H9 (cell line): ENCODE measurements around the gene TEX54. TPM values are rescaled to one million over a fixed set of nuclear protein-coding genes. Genes with fewer than 3 reads are reported as not detected.

ENCODE experiments used
- DNase-seq: peaks from one replicate; pipeline ENCODE4 v3.0.0-alpha.2; 2017
- H2AFZ ChIP-seq: one replicate; pipeline ENCODE4 v1.6.1; 2013; ENCODE audit warnings: mild to moderate bottlenecking, low read length, control low read depth, moderate library complexity
- H2AK5ac ChIP-seq: 2 replicates; pipeline ENCODE4 v1.6.1; 2013; ENCODE audit warnings: low read length, control low read depth, mixed read lengths; ENCODE audit not compliant: insufficient read length
- H2BK120ac ChIP-seq: one replicate; pipeline ENCODE4 v1.6.1; 2013; ENCODE audit warnings: low read depth, mild to moderate bottlenecking, low read length, control low read depth, inconsistent platforms; ENCODE audit not compliant: poor library complexity, severe bottlenecking
- H2BK12ac ChIP-seq: 2 replicates; pipeline ENCODE4 v1.6.1; 2013; ENCODE audit warnings: low read length, control low read depth, mixed read lengths, low read depth; ENCODE audit not compliant: insufficient read length
- H2BK15ac ChIP-seq: 2 replicates; pipeline ENCODE4 v1.6.1; 2013; ENCODE audit warnings: low read depth, low read length, control low read depth
- H2BK20ac ChIP-seq: one replicate; pipeline ENCODE4 v1.6.1; 2013; ENCODE audit warnings: low read depth, mild to moderate bottlenecking, low read length, control low read depth, inconsistent platforms; ENCODE audit not compliant: poor library complexity, severe bottlenecking
- H2BK5ac ChIP-seq: 2 replicates; pipeline ENCODE4 v1.6.1; 2013; ENCODE audit warnings: low read length, control low read depth, mixed read lengths; ENCODE audit not compliant: insufficient read length
- H3K14ac ChIP-seq: 2 replicates; pipeline ENCODE4 v1.6.1; 2013; ENCODE audit warnings: low read length, control low read depth; ENCODE audit not compliant: insufficient read depth
- H3K18ac ChIP-seq: 2 replicates; pipeline ENCODE4 v1.6.1; 2013; ENCODE audit warnings: low read depth, mild to moderate bottlenecking, mixed read lengths, low read length, control low read depth; ENCODE audit not compliant: insufficient read length
- H3K23ac ChIP-seq: 2 replicates; pipeline ENCODE4 v1.6.1; 2013; ENCODE audit warnings: low read length, control low read depth, mixed read lengths, low read depth; ENCODE audit not compliant: insufficient read length
- H3K23me2 ChIP-seq: 2 replicates; pipeline ENCODE4 v1.6.1; 2013; ENCODE audit warnings: low read depth, mild to moderate bottlenecking, mixed read lengths, low read length, control low read depth; ENCODE audit not compliant: insufficient read length, poor library complexity, severe bottlenecking
- H3K27ac ChIP-seq: 2 replicates; pipeline ENCODE4 v1.5.1; 2013; ENCODE audit warnings: low read length, control low read depth, mixed read lengths, low read depth; ENCODE audit not compliant: insufficient read length
- H3K27me3 ChIP-seq: 2 replicates; pipeline ENCODE4 v1.6.1; 2013; ENCODE audit warnings: low read length, control low read depth, inconsistent platforms; ENCODE audit not compliant: insufficient read depth
- H3K4ac ChIP-seq: 2 replicates; pipeline ENCODE4 v1.6.1; 2013; ENCODE audit warnings: low read depth, mild to moderate bottlenecking, control low read depth, inconsistent platforms, low read length, moderate library complexity
- H3K4me1 ChIP-seq: 2 replicates; pipeline ENCODE4 v1.6.1; 2013; ENCODE audit warnings: low read length, control low read depth, inconsistent platforms; ENCODE audit not compliant: insufficient read depth
- H3K4me2 ChIP-seq: 2 replicates; pipeline ENCODE4 v1.6.1; 2013; ENCODE audit warnings: low read length, control low read depth, mixed read lengths; ENCODE audit not compliant: insufficient read length, insufficient read depth
- H3K56ac ChIP-seq: 2 replicates; pipeline ENCODE4 v1.6.1; 2013; ENCODE audit warnings: low read depth, mild to moderate bottlenecking, mixed read lengths, low read length, control low read depth; ENCODE audit not compliant: insufficient read length
- H3K79me1 ChIP-seq: 2 replicates; pipeline ENCODE4 v1.6.1; 2013; ENCODE audit warnings: low read depth, mild to moderate bottlenecking, moderate library complexity, low read length, control low read depth, inconsistent platforms; ENCODE audit not compliant: insufficient read depth, poor library complexity, severe bottlenecking
- H3K79me2 ChIP-seq: 2 replicates; pipeline ENCODE4 v1.6.1; 2013; ENCODE audit warnings: low read length, control low read depth, inconsistent platforms; ENCODE audit not compliant: insufficient read depth
- H3K9ac ChIP-seq: 2 replicates; pipeline ENCODE4 v1.6.1; 2013; ENCODE audit warnings: low read length, control low read depth, mixed read lengths; ENCODE audit not compliant: insufficient read length; ENCODE audit errors: extremely low read depth
- H3K9me3 ChIP-seq: one replicate; pipeline ENCODE4 v1.6.1; 2013; ENCODE audit warnings: low read depth, low read length, inconsistent platforms; ENCODE audit not compliant: control insufficient read depth
- H3T11ph ChIP-seq: one replicate; pipeline ENCODE4 v1.6.1; 2013; ENCODE audit warnings: mild to moderate bottlenecking, low read length, control low read depth, inconsistent platforms
- H4K20me1 ChIP-seq: one replicate; pipeline ENCODE4 v1.6.1; 2013; ENCODE audit not compliant: control insufficient read depth, insufficient read length, insufficient read depth
- H4K5ac ChIP-seq: 2 replicates; pipeline ENCODE4 v1.6.1; 2013; ENCODE audit warnings: low read depth, mild to moderate bottlenecking, mixed read lengths, low read length, control low read depth; ENCODE audit not compliant: insufficient read length
- H4K8ac ChIP-seq: replicated peaks from 2 replicates; pipeline ENCODE4 v1.6.1; 2013; ENCODE audit warnings: low read length, control low read depth, mixed read lengths, low read depth; ENCODE audit not compliant: insufficient read length
- H4K91ac ChIP-seq: 2 replicates; pipeline ENCODE4 v1.6.1; 2013; ENCODE audit warnings: low read depth, mild to moderate bottlenecking, moderate library complexity, mixed read lengths, low read length, control low read depth; ENCODE audit not compliant: insufficient read length
- H3K27ac Mint-ChIP-seq, 3 experiments: 2 replicates in 2 of 3; 3 replicates in 1 of 3; pipeline ENCODE4 v1.8.0; 2020 to 2021; ENCODE audit warnings: mixed read lengths in 3 of 3, mild to moderate bottlenecking in 1 of 3, moderate library complexity in 1 of 3
- H3K27me3 Mint-ChIP-seq: 2 replicates; pipeline ENCODE4 v1.8.0; 2021; ENCODE audit warnings: low read depth, mild to moderate bottlenecking, moderate library complexity, mixed read lengths
- H3K36me3 Mint-ChIP-seq, 3 experiments: 2 replicates in 2 of 3; 3 replicates in 1 of 3; pipeline ENCODE4 v1.8.0; 2020 to 2021; ENCODE audit warnings: low read depth in 3 of 3, mixed read lengths in 3 of 3; ENCODE audit not compliant: insufficient read depth in 1 of 3
- H3K4me1 Mint-ChIP-seq, 2 experiments: 2 replicates each; pipeline ENCODE4 v1.8.0; 2020; ENCODE audit warnings: mixed read lengths in 2 of 2
- H3K4me3 Mint-ChIP-seq, 2 experiments: 2 replicates in 1 of 2; 3 replicates in 1 of 2; pipeline ENCODE4 v1.8.0; 2020 to 2021; ENCODE audit warnings: mild to moderate bottlenecking in 2 of 2, mixed read lengths in 2 of 2, moderate library complexity in 1 of 2
- H3K9me3 Mint-ChIP-seq, 2 experiments: 2 replicates in 1 of 2; 3 replicates in 1 of 2; pipeline ENCODE4 v1.8.0; 2020; ENCODE audit warnings: mild to moderate bottlenecking in 2 of 2, mixed read lengths in 2 of 2, moderate library complexity in 1 of 2
- CTCF ChIP-seq: fragments of 200-600 bp; sonication (generic); conservative IDR thresholded peaks from 3 replicates; pipeline ENCODE4 v1.8.0; 2021; ENCODE audit warnings: antibody characterized with exemption, mild to moderate bottlenecking
- WGBS: extraction: QIAGEN DNeasy Blood & Tissue Kit; methylation state at CpG from one replicate; pipeline ENCODE4 v1.1.7; 2013; ENCODE audit warnings: missing lambda C conversion rate, low lambda C conversion rate, mixed read lengths; ENCODE audit not compliant: insufficient read length; ENCODE audit errors: extremely low coverage; 5-methylcytosine and 5-hydroxymethylcytosine counted together
- total RNA-seq: library from RNA; stranded (reverse); gene quantifications from 2 replicates; pipeline ENCODE4 v1.2.1, GENCODE V29; 2021

TEX54 gene
- total RNA-seq, 1 experiment from 2014 or later, result 1.2 TPM

DNA sequence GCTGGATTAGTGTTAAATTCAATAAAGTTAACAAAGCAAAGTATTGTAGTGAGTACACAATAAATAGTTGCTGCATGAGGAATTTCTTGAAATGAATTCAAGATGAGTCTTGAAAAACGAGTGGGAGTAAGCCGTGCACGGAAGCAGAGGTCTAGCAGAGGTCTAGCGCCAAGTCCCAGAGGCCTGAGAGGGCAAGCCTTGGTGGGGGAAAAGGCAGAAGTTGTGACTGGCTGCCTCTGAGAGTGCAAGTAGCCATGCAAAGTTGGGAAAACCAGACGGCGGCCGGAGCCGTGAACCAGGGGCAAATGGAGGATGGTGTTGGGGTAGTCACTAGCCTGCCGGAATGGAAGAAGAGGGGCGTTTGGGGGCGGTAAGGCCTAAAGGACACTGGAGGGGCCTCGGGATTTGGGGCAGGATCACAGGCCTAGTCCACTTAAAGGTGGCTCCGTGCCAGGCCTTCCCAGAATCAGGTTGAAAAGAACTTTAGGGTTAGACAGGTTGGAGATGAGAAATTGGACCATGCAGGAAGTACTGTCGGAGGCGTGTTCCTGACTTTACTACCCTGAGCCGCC, 47.7 kb upstream of the TEX54 start:
- H3K23ac ChIP-seq, result no peak overlapping the region
- H2AFZ ChIP-seq, result no peak overlapping the region
- H4K8ac ChIP-seq, result no peak overlapping the region
- H3K14ac ChIP-seq, result no peak overlapping the region
- H3K4me2 ChIP-seq, result peak overlapping the region; percentile 41
- H2BK12ac ChIP-seq, result no peak overlapping the region
- WGBS, result no CpG with 5 or more reads among the region's 16 CpGs
- H3K18ac ChIP-seq, result no peak overlapping the region
- Mint-ChIP-seq H3K4me1 (peaks cover 40 to 54% of the 10 kb centered on the region in 2 experiments), H3K27me3 (peaks cover 5% of the 10 kb centered on the region), H3K27ac (peak overlapping the region; percentile 98 to 100 (median 98)), H3K36me3 (peaks cover 57 to 85% (median 73%) of the 10 kb centered on the region in 3 experiments), H3K4me3 (peak overlapping the region; percentile 99 to 100), H3K9me3 (peaks cover 2 to 3% of the 10 kb centered on the region in 2 experiments; a peak in 3 of 5 replicates)
- no peak overlapping the region for H2BK120ac ChIP-seq
- H3K56ac ChIP-seq, result no peak overlapping the region
- H3K9ac ChIP-seq, result peak overlapping the region; percentile 13
- no peaks in the 10 kb centered on the region for H3K27me3 ChIP-seq
- H4K20me1 ChIP-seq, result no peaks in the 10 kb centered on the region
- H3K9me3 ChIP-seq, result no peaks in the 10 kb centered on the region
- no peak overlapping the region for H3T11ph ChIP-seq
- no peak overlapping the region for H2BK15ac ChIP-seq
- H3K79me1 ChIP-seq, result no peaks in the 10 kb centered on the region
- H2BK20ac ChIP-seq, result no peak overlapping the region
- TF ChIP-seq CTCF, result no peak
- H3K27ac ChIP-seq, result peak overlapping the region; percentile 70
- H2BK5ac ChIP-seq, result no peak overlapping the region
- H3K4ac ChIP-seq, result no peak overlapping the region
- no peak overlapping the region for H4K5ac ChIP-seq
- no peak overlapping the region for H4K91ac ChIP-seq
- no peak overlapping the region for H2AK5ac ChIP-seq
- DNase-seq, result no peak
- H3K23me2 ChIP-seq, result peaks cover 15% of the 10 kb centered on the region
- H3K4me1 ChIP-seq, result no peaks in the 10 kb centered on the region; the same call in 1 of the 2 replicates
- peaks cover 7% of the 10 kb centered on the region; the same call in 1 of the 2 replicates for H3K79me2 ChIP-seq
